ENCODE results near the gene CNTD1.

- TF ChIP-seq EZH2 (IDR thresholded peaks at IDR 0.05) = no peak
- no peak; the same call in 1 of the 2 replicates for TF ChIP-seq POLR2AphosphoS5 (IDR thresholded peaks at IDR 0.05; ENCODE audit: borderline replicate concordance, low read depth, low read length)
- no peak for TF ChIP-seq FOXP2 (optimal IDR thresholded peaks at IDR 0.05; ENCODE audit: control extremely low read depth, extremely low read length, insufficient read depth)
Measured at GRCh38 chr17:42846594-42847280, 48.1 kb downstream of the CNTD1 start.
